Superior temporal gyrus (tissue), 1 donor: ENCODE measurements around the gene CERS3.

ENCODE experiments used
- DNase-seq: peaks from one replicate; pipeline ENCODE4 v3.0.0-alpha.2; 2016; ENCODE audit errors: extremely low spot score

CERS3 gene

GRCh38 chr15:100529556-100529955 lies 806 bp upstream of the CERS3 start:
- DNase-seq, result no peak

GRCh38 chr15:100526027-100526481 lies 2.7 kb downstream of the CERS3 start:
- DNase-seq, result peak; percentile 71

- no peak for DNase-seq
Observed at GRCh38 chr15:100525436-100525835, 3.3 kb downstream of the CERS3 start.

GRCh38 chr15:100524326-100524725 lies 4.4 kb downstream of the CERS3 start:
- no peak for DNase-seq

- no peak for DNase-seq
Observed at GRCh38 chr15:100521907-100522306, 6.8 kb downstream of the CERS3 start.

- no peak for DNase-seq
Observed at GRCh38 chr15:100520132-100520921, 8.4 kb downstream of the CERS3 start.

- no peak for DNase-seq
Observed at GRCh38 chr15:100517846-100518245, 10.9 kb downstream of the CERS3 start.

- DNase-seq, result no peak
Observed at GRCh38 chr15:100516643-100517512, 11.9 kb downstream of the CERS3 start.

- DNase-seq, result no peak
Observed at GRCh38 chr15:100515758-100516157, 13.0 kb downstream of the CERS3 start.

GRCh38 chr15:100508641-100509300 lies 20.0 kb downstream of the CERS3 start:
- DNase-seq, result no peak

- no peak for DNase-seq
Observed at GRCh38 chr15:100502651-100503050, 26.1 kb downstream of the CERS3 start.

GRCh38 chr15:100501117-100501516 lies 27.6 kb downstream of the CERS3 start:
- no peak for DNase-seq

- no peak for DNase-seq
Observed at GRCh38 chr15:100500226-100500990, 28.3 kb downstream of the CERS3 start.

- no peak for DNase-seq
Observed at GRCh38 chr15:100495861-100496260, 32.9 kb downstream of the CERS3 start.

- DNase-seq, result no peak
Observed at GRCh38 chr15:100493213-100493612, 35.5 kb downstream of the CERS3 start.

- DNase-seq, result no peak
Observed at GRCh38 chr15:100484443-100484842, 44.3 kb downstream of the CERS3 start.

GRCh38 chr15:100483370-100483769 lies 45.4 kb downstream of the CERS3 start:
- DNase-seq, result no peak

GRCh38 chr15:100476805-100477204 lies 51.9 kb downstream of the CERS3 start:
- DNase-seq, result no peak

GRCh38 chr15:100472736-100473135 lies 56.0 kb downstream of the CERS3 start:
- no peak for DNase-seq

- no peak for DNase-seq
Observed at GRCh38 chr15:100471933-100472332, 56.8 kb downstream of the CERS3 start.

GRCh38 chr15:100468285-100468684 lies 60.5 kb downstream of the CERS3 start:
- no peak for DNase-seq
